Measurements from ENCODE around the gene AADACL2.
"Not testable (repeated sequence)": the region's sequence is repeated elsewhere in the genome, so short reads cannot be mapped to it uniquely, and the experiment has no call there.

AADACL2 gene

DNA sequence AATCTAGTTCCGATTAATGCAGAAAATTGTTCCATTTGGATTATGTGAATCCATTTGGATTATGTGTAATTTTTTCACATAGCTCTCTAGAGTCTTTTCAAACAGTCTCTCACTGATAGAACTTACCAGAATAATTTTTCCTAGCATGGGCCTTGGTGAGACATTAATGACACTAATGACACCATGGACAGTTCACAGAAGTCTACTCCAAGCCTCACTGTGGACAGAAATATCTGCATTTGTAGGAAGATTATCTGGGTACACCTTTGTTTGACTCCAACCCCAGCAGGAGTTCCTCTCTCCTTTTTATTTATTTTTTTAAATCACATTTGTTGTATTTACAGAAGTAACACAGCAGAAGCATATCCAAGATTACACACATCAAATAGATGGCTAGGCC lies 27.9 kb downstream of the AADACL2 start:
- H3K4me3 ChIP-seq = no peak overlapping the region
- H3K27ac ChIP-seq = no peak overlapping the region

DNA sequence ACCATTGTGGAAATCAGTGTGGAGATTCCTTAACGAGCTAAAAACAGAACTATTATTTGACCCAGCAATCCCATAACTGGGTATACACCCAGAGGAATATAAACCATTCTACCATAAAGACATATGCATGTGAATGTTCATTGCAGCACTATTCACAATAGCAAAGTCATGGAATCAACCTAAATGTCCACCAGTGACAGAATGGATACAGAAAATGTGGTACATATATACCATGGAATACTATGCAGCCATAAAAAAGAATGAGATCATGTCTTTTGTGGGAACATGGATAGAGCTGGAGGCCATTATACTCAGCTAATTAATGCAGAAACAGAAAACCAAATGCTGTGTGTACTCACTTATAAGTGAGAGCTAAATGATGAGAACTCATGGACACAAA lies 31.0 kb downstream of the AADACL2 start:
- H3K27ac ChIP-seq, H3K4me3 ChIP-seq: not testable (repeated sequence)

DNA sequence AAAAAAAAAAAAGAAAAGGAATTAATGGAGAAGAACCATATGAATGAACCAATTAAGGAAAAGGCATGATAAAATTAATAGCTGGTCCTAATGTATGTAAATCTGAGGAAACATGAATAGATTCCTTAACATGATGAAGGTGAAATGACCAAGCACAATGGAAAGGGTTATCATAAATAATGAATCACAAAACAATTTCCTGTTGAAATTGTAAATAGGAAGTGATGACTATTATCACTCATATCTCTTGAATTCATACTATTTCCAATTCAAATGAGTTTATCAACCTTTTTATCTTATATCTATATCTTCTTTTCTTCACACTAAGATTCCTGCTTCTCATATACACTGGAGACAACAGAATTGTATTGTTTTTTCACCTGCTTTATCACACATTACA lies 32.0 kb downstream of the AADACL2 start:
- no peak overlapping the region for H3K4me3 ChIP-seq
- no peak overlapping the region for H3K27ac ChIP-seq

DNA sequence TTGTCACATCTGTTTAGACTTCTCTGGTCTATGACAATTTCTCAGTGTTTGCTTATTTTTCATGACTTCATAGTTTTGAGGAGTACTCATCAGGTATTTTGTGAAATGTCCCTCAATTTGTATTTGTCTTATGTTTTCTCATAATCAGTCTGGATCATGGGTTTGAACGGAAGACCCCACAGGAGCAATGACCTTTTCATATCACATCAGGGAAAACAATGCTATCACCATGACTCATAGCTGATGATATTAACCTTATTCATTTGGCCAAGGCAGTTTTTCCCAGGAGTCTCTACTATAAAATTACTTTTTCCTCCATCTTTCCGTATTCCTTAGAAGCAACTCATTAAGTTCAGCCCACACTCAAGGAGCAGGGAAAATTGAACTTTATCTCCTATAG lies 32.7 kb downstream of the AADACL2 start:
- Histone ChIP-seq H3K4me3 (no peak overlapping the region), H3K27ac (no peak overlapping the region)

DNA sequence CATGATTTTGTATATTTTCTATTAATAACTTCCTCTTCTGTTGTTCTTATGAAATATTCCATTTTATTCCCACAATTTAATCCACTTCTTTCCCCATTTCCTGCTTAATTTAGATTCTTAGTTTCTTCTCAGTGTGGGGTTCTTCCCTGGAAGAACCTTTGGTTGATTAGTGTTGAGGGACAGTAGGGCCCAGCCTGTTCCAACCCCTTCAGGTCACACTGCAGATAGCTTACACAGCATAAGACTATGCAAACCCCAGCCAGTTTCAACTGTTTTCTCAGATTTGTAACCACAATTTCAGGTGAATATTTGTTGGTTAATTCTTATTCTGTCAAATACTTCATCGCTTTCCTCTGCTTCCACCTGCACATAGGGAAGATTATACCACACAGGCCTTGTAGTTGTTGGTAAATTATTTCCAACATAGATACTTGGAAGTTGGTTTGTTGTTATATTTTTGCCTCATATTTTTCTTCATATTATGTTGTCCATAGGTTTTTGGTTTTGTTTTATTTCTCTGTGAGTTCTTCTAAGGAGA lies 34.7 kb downstream of the AADACL2 start:
- H3K27ac ChIP-seq = peak overlapping the region in 1 of 21 experiments; percentile 59
- no peak overlapping the region for H3K4me3 ChIP-seq

DNA sequence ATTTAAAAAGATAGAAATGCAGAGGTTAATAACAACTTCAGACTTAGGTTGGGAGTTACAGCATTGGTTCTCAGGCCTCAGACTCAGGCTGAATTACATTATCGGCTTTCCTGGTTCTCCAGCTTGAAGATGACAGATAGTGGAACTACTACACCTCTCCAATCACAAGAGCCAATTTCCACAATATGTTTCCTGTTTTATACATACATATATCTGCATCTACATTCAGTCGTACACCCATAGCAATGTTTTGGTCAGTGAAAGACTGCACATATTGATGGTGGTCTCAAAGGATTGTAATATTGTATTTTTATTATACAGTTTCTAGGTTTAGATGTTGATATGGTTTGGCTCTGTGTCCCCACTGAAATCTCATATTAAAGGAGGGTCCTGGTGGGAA lies 35.4 kb downstream of the AADACL2 start:
- H3K27ac ChIP-seq = peak overlapping the region in 6 of 21 experiments; percentile 26 to 73 (median 56)

DNA sequence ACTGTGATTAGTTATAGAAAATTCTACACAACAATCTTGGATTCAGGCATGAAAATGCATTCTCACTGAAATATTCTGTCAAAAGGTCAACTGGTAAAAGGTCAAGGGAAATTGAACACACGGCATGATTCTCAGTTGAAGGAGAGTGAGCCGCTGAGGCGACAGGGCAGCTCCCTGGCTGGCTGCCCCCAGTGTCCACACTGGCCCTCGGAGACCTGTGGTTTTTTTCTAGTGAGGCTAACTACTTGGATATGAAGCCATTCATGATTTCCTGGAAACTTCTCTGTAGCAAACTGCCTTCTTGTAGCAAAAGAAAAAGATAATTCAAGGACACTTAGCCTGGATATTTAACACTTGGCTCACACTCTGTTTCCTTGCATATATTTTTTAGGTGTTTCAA lies 37.2 kb downstream of the AADACL2 start:
- peak overlapping the region in 13 of 21 experiments; percentile 14 to 77 (median 58) for H3K27ac ChIP-seq
- H3K4me3 ChIP-seq = no peak overlapping the region

More for the DNA sequence above, 35.4 kb downstream of the AADACL2 start:
- no peak overlapping the region for H3K4me3 ChIP-seq

DNA sequence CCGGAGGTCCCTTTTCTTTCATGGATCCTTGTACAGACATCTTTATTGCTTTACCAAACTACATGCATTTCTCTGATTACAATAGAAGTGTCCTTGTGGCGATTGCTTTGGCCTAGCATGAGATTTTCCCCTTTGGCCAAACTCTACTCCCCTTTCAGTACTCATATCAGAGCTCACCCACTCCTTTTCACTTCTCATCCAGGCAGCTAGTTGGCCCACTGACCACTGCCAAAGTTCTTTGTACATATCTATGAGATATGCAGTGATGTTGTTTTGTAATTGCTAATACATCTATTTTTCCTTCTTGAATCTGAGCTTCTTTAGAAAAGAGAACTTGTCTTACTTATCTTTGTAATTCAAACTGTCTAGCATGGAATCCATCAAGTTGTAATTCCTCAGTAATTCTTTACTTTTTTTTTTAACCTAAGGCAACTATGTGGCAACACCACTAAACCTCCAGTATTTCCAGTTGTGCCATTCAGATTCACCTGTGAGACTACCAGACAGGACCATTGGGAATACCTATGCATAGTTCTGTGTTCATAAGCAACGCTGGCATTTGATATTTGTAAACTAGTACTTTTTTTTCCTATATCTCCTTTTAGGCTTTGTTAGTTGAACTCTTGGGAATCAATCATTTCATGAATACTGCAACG lies 39.2 kb downstream of the AADACL2 start:
- no peak overlapping the region for H3K27ac ChIP-seq
- no peak overlapping the region for H3K4me3 ChIP-seq

DNA sequence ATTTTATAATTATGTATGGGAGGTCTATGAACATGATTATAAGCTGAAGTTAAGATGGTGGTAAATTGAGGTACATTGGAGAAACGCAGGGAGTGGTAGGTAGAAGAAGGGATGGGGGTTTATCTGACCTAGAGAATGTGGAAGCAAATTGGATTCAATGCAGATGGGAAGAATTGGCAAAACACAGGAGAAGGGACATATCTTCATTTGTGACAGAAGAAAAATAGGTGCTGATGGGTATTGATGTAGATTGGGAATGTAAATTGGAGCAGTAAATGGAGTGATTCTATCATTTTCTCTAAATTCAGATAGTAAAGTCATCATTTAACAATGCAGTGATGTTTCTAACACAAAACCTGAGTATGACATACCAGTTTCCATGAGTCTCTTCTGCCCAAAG lies 40.5 kb downstream of the AADACL2 start:
- H3K4me3 ChIP-seq = no peak overlapping the region
- no peak overlapping the region for H3K27ac ChIP-seq

DNA sequence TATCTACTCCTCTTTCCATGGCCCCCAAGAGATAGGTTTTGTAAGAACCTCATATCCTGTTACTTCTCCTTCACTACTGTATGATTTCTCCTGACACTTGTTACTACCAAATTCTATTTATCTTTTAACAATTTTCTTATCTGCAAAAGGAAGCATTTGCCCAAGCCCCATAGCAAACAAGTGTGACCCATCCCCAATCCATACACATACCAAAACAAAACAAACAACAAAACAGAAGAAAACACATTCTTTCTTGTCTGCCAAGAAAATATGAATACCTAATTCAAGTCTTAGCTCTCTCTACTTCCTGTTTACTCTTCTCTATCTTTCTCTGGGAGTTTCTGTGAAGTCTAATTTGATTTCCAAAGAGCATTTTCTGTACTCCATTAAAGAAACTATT lies 41.2 kb downstream of the AADACL2 start:
- Histone ChIP-seq H3K4me3 (no peak overlapping the region), H3K27ac (no peak overlapping the region)

DNA sequence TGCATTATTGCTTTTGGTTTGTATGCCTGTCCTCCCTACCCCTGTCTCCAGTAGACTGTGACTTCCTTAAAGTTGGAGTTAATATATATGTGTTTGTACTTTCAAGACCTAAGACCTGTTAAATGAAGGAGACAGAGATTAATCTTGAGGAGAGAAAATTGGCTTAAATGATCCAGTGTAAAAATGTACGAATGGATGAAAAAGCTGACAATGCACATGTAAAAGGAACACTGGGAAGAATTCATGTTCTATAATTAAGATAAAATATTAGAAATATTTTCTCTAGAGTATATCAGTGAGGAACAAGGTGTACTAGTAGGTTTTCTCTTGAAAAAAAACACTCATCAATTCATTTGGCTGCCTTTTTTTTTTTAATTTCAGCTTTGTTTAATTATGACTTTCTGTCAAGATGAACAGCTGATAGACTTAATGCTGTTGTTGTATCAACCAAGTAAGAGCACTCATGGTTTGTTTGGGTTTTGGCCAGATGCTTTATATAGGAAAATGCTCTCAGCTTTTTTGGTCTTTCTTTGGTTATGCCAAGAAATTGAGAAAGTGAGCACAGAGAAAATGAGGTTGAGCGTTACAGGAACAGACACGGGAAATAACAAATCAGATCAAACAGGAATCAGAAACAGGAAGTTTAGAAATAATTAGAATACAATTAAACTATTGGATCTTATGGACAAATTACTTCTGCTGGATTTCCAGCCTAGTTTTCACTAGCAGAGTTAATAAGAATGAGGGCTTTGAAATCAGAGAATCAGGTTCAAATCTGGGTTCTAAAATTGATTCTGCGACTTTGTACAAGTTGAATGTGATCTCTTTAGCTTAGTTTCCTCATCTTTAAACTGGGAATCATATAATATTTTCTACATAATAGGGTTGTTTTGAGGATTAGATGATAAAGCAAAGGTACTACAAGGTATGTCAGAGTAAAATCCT lies 41.9 kb downstream of the AADACL2 start:
- no peak overlapping the region for H3K4me3 ChIP-seq

DNA sequence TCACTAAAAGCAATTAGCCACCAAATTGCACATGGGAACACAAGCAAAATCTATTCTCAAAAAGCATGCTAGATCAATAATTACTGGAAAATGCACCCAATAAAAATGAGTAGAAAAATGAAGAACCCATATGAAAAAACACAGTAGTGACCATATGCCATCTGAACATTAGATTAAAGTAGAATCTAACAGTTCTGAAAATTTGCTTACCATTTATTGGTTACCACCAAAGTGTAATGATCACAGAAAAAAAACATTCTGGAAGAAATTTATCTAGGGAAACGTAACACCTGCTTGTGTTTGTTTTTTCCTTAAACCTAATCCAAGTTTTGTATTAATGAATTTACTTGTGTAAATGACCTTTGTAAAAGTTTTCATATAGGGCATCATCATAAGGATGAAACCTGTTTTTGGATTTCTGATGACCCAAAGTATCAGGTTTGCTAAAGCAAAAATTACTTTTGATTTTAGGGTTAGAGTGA lies 42.6 kb downstream of the AADACL2 start:
- H3K27ac ChIP-seq = no peak overlapping the region

More for the DNA sequence above, 41.9 kb downstream of the AADACL2 start:
- H3K27ac ChIP-seq = no peak overlapping the region

DNA sequence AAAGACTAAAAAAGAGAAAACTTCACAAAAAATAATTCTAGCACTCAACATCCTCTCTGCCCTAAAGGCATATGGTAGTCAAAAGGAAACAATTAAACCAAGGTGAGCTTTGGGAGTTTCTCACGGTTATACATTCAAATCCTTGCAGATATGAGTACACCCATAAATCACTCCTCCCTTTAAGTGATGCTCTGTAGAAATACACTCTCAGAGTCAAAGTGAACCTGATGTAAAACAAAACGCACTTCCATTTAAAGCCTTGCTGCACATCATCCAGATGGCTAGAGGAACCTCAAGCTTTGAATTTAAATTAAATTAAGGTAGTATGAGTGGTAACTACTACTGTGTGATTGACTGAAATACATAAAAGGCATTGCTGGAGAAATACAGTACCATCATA lies 44.2 kb downstream of the AADACL2 start:
- H3K4me3 ChIP-seq = no peak overlapping the region
- no peak overlapping the region for H3K27ac ChIP-seq

More for the DNA sequence above, 42.6 kb downstream of the AADACL2 start:
- H3K4me3 ChIP-seq = no peak overlapping the region

DNA sequence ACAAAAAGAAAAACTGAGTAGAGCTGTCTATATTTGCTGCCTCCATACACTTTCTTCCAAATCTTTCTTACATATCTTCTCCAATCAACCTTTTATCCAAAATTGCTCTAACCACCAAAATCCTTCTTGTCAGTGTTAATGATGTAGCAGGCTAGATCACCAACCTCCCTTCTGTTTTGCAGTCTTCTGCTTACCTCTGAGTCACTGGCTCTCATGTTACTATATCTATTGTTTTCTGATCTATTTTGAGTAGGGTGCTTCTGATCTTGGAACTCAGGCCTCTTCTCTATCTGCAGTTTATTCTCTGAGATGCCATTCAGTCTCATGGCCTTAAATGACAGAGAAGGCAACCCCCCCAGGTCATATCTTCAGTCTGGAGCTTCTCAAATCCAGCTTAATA lies 53.9 kb downstream of the AADACL2 start:
- Histone ChIP-seq H3K4me3 (no peak overlapping the region), H3K27ac (no peak overlapping the region)

DNA sequence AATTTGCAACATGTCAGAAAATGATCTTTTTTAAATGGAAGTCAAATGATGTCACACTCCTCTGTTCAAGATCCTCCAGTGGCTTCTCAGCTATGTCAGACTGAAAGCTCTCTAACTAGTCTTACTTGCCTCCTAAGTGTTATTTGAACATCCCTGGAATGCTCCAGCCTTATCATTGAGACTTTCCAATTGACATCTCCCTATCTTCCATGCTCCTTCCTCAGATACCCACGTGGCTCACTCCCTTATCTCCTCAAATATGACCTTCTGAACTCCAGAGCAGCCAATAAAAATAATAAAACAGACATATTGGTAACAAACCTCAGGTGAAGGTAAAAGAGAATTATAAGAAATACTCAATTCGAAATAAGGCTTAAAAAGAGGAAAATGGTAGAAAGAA lies 54.7 kb downstream of the AADACL2 start:
- no peak overlapping the region for H3K27ac ChIP-seq
- no peak overlapping the region for H3K4me3 ChIP-seq

DNA sequence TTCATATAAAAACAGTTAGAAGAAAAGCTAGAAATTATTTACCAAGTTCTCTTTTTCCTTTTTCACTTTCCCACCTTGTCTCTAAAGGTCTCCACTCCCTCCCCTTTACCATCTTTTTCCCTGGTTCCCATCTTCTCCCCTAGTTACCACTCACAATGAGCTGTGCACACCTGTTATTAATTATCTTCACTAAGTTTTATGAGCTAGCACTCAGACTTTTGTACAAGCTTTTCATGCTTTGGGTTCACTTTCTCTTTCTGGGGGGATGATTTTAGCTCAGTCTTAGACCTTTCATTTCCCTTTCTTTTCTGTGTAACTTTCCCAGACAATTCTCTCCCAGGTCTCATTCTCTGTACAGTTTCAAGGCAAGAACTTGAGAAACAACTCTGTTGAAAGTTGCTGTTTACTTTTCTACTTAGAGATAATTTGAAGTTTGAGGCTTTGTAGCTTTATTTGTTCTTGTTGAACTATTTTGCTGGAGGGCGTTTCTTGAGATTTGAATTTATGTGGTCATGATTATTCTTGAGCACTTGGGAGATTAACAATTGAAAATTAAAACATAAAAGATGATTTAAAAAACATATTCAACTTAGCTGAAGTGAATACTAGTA lies 56.2 kb downstream of the AADACL2 start:
- peak overlapping the region in 1 of 21 experiments; percentile 49 for H3K27ac ChIP-seq
- H3K4me3 ChIP-seq = no peak overlapping the region

DNA sequence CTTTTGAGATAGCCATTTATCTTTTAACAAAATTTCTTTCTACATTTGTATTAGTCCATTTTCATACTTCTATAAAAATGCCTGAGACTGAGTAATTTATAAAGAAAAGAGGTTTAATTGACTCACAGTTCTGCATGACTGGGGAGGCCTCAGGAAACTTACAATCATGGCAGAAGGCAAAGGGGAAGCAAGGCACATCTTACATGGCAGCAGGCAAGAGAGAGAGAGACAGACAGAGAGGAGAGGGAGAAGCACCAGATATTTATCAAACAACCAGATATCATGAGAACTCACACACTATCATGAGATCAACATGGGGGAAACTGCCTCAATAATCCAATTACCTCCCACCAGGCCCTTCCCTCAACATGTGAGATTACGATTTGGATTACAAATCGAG lies 57.0 kb downstream of the AADACL2 start:
- not testable (repeated sequence) for H3K27ac ChIP-seq, H3K4me3 ChIP-seq

DNA sequence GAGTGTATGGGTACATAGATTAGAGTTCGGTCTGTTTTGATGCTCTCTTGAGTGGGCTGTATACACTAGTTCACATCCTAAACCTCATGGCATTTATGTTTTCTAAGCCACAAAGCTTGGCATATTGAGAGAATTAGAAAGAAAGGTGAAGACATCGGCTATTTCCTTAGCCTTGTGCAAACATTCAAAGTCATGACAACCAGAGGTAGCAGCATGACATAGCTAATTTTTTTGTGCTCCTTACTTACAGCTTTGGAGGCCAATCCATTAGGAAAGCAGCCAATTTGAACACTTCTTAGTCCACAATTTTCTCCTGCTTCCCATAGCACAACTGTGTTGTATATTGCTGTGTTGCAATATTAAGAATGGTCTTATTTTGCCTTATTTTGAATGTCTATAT lies 58.7 kb downstream of the AADACL2 start:
- Histone ChIP-seq H3K4me3 (no peak overlapping the region), H3K27ac (no peak overlapping the region)

DNA sequence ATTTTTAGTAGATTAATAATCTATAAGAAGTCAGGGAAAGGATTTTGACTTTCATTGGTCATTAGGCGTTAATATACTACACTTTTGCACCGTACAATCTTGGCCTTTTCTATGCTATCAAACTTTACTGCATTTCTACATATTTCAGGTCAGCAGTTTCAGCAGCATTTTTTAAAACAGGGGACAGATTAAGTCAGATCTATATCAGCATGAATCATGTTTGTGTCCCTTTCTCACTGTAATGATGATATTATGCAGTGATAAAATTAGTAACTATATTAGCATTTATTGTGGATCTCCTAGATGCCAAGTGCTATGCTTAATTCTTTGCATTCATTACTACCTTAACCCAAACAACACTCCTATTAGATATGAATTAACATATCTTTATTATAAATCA lies 59.9 kb downstream of the AADACL2 start:
- Histone ChIP-seq H3K4me3 (no peak overlapping the region), H3K27ac (no peak overlapping the region)

DNA sequence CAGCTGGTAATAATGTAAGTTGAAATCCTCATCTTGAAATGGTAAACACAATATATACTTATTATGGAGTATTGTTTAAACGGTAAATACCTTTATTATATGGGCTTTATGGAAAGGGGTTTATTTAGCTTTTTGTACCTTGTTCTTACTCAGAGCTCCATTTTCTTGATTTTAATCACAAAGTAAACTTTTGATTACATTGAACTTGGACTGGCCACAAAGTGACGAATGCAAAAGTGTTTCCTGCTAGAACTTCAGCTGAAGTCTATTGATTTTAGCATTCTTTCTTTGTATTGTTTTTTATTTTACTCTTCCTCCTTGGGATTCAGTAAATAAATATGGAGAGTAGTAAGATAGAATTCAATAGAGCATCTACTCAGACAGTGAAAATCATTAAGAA lies 60.4 kb downstream of the AADACL2 start:
- no peak overlapping the region for H3K4me3 ChIP-seq
- no peak overlapping the region for H3K27ac ChIP-seq

All from skin epidermis (tissue), 12 donors.